Measurements from ENCODE around the gene TTLL1. TPM values are rescaled to one million over a fixed set of nuclear protein-coding genes. Genes with fewer than 3 reads are reported as not detected.

TTLL1 gene
- polyA plus RNA-seq, 3 donors, result 4.7 to 6.0 (median 5.6) TPM

DNA sequence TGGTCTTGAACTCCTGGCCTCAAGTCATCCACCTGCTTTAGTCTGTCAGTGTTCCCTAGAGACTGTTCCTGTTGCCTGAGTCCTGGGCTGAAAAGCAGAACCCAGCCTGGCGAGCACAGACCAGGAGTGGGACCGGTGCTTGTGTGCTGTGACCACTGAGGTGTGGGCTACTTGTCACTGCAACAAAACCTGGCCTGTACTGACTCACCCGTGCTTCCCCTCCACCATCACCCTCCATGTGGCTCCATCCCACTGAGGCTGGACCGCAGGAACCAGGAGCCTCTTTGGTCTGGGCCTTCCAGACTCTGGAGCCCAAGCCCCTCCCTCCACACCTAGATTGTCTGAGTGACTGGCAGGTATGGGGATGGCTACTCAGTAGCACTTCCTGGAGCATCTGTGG is 45.4 kb upstream of the TTLL1 start:
- H3K9me3 ChIP-seq (replicated peaks in 1 of 2; ENCODE audit: control insufficient read depth in 1 of 2, insufficient read depth in 1 of 2, low read length in 2 of 2), result no peaks in the 10 kb centered on the region
- no peak overlapping the region for H3K27ac ChIP-seq (ENCODE audit: low read depth in 1 of 2, low read length in 2 of 2)
- H3K9me3 Mint-ChIP-seq, result peaks cover 0 to 2% (median 0%) of the 10 kb centered on the region in 7 donors
- H3K4me3 ChIP-seq (replicated peaks in 1 of 3; ENCODE audit: low read depth in 2 of 3, low read length in 3 of 3), result no peak overlapping the region
- H3K4me1 Mint-ChIP-seq, result peaks cover 20% of the 10 kb centered on the region
- DNase-seq, result no peak
- peaks cover 15 to 71% of the 10 kb centered on the region in 2 donors for H3K36me3 ChIP-seq (replicated peaks in 1 of 2; ENCODE audit: control insufficient read depth in 1 of 2, insufficient read depth in 2 of 2, low read length in 2 of 2)
- H3K4me2 ChIP-seq (replicated peaks; ENCODE audit: extremely low read depth, low read length, poor library complexity, severe bottlenecking), result no peak overlapping the region
- intact Hi-C loops (cut with micrococcal nuclease), result no loop called here
- H3K27me3 Mint-ChIP-seq (ENCODE audit: low read depth in 3 of 3), result peaks cover 0 to 6% (median 0%) of the 10 kb centered on the region in 3 donors
- no peak overlapping the region for H3K9ac ChIP-seq (ENCODE audit: insufficient read depth, low read length, poor library complexity, severe bottlenecking)
- H2AFZ ChIP-seq (ENCODE audit: insufficient read depth, low read depth, low read length, poor library complexity, severe bottlenecking), result no peak overlapping the region
- TF ChIP-seq, protein P1, sequence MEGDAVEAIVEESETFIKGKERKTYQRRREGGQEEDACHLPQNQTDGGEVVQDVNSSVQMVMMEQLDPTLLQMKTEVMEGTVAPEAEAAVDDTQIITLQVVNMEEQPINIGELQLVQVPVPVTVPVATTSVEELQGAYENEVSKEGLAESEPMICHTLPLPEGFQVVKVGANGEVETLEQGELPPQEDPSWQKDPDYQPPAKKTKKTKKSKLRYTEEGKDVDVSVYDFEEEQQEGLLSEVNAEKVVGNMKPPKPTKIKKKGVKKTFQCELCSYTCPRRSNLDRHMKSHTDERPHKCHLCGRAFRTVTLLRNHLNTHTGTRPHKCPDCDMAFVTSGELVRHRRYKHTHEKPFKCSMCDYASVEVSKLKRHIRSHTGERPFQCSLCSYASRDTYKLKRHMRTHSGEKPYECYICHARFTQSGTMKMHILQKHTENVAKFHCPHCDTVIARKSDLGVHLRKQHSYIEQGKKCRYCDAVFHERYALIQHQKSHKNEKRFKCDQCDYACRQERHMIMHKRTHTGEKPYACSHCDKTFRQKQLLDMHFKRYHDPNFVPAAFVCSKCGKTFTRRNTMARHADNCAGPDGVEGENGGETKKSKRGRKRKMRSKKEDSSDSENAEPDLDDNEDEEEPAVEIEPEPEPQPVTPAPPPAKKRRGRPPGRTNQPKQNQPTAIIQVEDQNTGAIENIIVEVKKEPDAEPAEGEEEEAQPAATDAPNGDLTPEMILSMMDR (IDR thresholded peaks at IDR 0.05), result no peak
- no peak overlapping the region for H3K4me3 Mint-ChIP-seq
- peaks cover 42 to 77% of the 10 kb centered on the region in 2 donors for H3K36me3 Mint-ChIP-seq
- WGBS (ENCODE audit: insufficient coverage), result 100% methylated on average over 2 of the region's 4 CpGs
- peaks cover 4% of the 10 kb centered on the region for H4K20me1 ChIP-seq (ENCODE audit: insufficient read depth, low read length)
- H3K79me2 ChIP-seq (ENCODE audit: insufficient read depth, low read length), result no peaks in the 10 kb centered on the region
- H3K4me1 ChIP-seq (ENCODE audit: control insufficient read depth in 1 of 2, insufficient read depth in 2 of 2, low read length in 2 of 2), result peaks cover 16 to 19% of the 10 kb centered on the region in 2 donors
- no peaks in the 10 kb centered on the region for H3K27me3 ChIP-seq (ENCODE audit: control insufficient read depth in 2 of 2, insufficient read depth in 2 of 2, low read length in 2 of 2)
- H3K27ac Mint-ChIP-seq, result no peak overlapping the region

DNA sequence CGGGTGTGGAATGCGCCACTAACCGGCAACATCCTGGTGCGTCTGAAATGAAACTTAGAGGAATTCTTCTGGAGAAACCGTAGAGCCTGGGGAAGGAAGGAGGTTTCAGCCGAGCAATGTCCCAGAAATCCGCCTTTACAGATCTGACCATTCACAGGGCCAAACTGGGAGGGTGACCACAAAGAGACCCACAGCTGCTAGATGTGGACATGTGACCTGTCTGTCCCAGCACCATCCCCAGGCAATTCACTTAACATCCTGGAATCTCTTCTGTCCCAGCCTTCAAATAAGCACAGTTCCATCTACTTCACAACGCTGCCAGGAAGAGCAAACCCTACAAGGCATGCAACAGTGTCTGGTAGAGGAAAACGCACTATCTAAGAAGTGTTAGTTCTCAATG is 44.2 kb upstream of the TTLL1 start:
- DNase-seq, result no peak
- Histone ChIP-seq H4K20me1 (ENCODE audit: insufficient read depth, low read length) (peaks cover 4% of the 10 kb centered on the region), H2AFZ (ENCODE audit: insufficient read depth, low read depth, low read length, poor library complexity, severe bottlenecking) (no peak overlapping the region), H3K27me3 (ENCODE audit: control insufficient read depth in 2 of 2, insufficient read depth in 2 of 2, low read length in 2 of 2) (no peaks in the 10 kb centered on the region), H3K4me2 (replicated peaks; ENCODE audit: extremely low read depth, low read length, poor library complexity, severe bottlenecking) (no peak overlapping the region), H3K36me3 (replicated peaks in 1 of 2; ENCODE audit: control insufficient read depth in 1 of 2, insufficient read depth in 2 of 2, low read length in 2 of 2) (peaks cover 8 to 62% of the 10 kb centered on the region in 2 donors), H3K4me3 (replicated peaks in 1 of 3; ENCODE audit: low read depth in 2 of 3, low read length in 3 of 3) (no peak overlapping the region), H3K79me2 (ENCODE audit: insufficient read depth, low read length) (no peaks in the 10 kb centered on the region), H3K9me3 (replicated peaks in 1 of 2; ENCODE audit: control insufficient read depth in 1 of 2, insufficient read depth in 1 of 2, low read length in 2 of 2) (no peaks in the 10 kb centered on the region), H3K27ac (ENCODE audit: low read depth in 1 of 2, low read length in 2 of 2) (no peak overlapping the region), H3K4me1 (ENCODE audit: control insufficient read depth in 1 of 2, insufficient read depth in 2 of 2, low read length in 2 of 2) (peaks cover 28 to 31% of the 10 kb centered on the region in 2 donors), H3K9ac (ENCODE audit: insufficient read depth, low read length, poor library complexity, severe bottlenecking) (no peak overlapping the region)
- peaks cover 0 to 2% (median 0%) of the 10 kb centered on the region in 7 donors for H3K9me3 Mint-ChIP-seq
- TF ChIP-seq, protein P1 (IDR thresholded peaks at IDR 0.05), result no peak
- 82% methylated on average over 7 of the region's 9 CpGs for WGBS (ENCODE audit: insufficient coverage)
- H3K4me1 Mint-ChIP-seq, result peaks cover 31% of the 10 kb centered on the region
- intact Hi-C loops (cut with micrococcal nuclease), result no loop called here
- peaks cover 35 to 66% of the 10 kb centered on the region in 2 donors for H3K36me3 Mint-ChIP-seq
- H3K27me3 Mint-ChIP-seq (ENCODE audit: low read depth in 3 of 3), result peaks cover 0 to 6% (median 4%) of the 10 kb centered on the region in 3 donors
- H3K27ac Mint-ChIP-seq, result peak overlapping the region in 1 of 7 donors; percentile 61
- no peak overlapping the region for H3K4me3 Mint-ChIP-seq

Measured in CD14-positive monocyte (primary cell).